Neural cell (in vitro differentiated cells): Measurements from ENCODE around the gene CHMP4B. TPM values are rescaled to one million over a fixed set of nuclear protein-coding genes. Genes with fewer than 3 reads are reported as not detected.

ENCODE experiments used
- H2AFZ ChIP-seq: fragments of 200-600, 300-800 bp; sonication (generic), shearing (Covaris generic); 2 replicates; pipeline ENCODE4 v1.6.0; 2014; ENCODE audit warnings: low read depth, mild to moderate bottlenecking, antibody characterized with exemption, low read length, moderate library complexity
- H3F3A ChIP-seq: fragments of 200-600 bp; shearing (Covaris generic); 2 replicates; pipeline ENCODE4 v1.6.1; 2016; ENCODE audit warnings: mild to moderate bottlenecking, moderate library complexity, mixed read lengths, antibody characterized with exemption, low read length; ENCODE audit not compliant: insufficient read depth, poor library complexity, severe bottlenecking
- H3K27ac ChIP-seq: fragments of 200-600, 300-800 bp; sonication (generic), shearing (Covaris generic); 2 replicates; pipeline ENCODE4 v1.5.1; 2014; ENCODE audit warnings: mild to moderate bottlenecking, low read length, moderate library complexity
- H3K27me3 ChIP-seq: fragments of 300-800, 200-600 bp; sonication (generic), shearing (Covaris generic); 2 replicates; pipeline ENCODE4 v1.6.0; 2014; ENCODE audit warnings: mild to moderate bottlenecking, low read depth, low read length, moderate library complexity; ENCODE audit not compliant: insufficient read depth
- H3K36me3 ChIP-seq: fragments of 300-800, 200-600 bp; sonication (generic), shearing (Covaris generic); 2 replicates; pipeline ENCODE4 v1.5.1; 2014; ENCODE audit warnings: mild to moderate bottlenecking, antibody characterized with exemption, low read length, moderate library complexity; ENCODE audit not compliant: insufficient read depth
- H3K4me2 ChIP-seq: fragments of 300-800, 200-600 bp; sonication (generic), shearing (Covaris generic); 2 replicates; pipeline ENCODE4 v1.6.0; 2014; ENCODE audit warnings: mild to moderate bottlenecking, low read length
- H3K4me3 ChIP-seq: fragments of 300-800, 200-600 bp; sonication (generic), shearing (Covaris generic); 2 replicates; pipeline ENCODE4 v1.5.1; 2014; ENCODE audit warnings: mild to moderate bottlenecking, low read length, moderate library complexity
- H3K79me2 ChIP-seq: fragments of 200-600 bp; shearing (Covaris generic); replicated peaks from 2 replicates; pipeline ENCODE4 v1.6.0; 2014; ENCODE audit warnings: mild to moderate bottlenecking, low read length, moderate library complexity; ENCODE audit not compliant: insufficient read depth
- H3K9ac ChIP-seq: fragments of 300-800, 200-600 bp; sonication (generic), shearing (Covaris generic); 2 replicates; pipeline ENCODE4 v1.6.1; 2016; ENCODE audit warnings: mild to moderate bottlenecking, low read length, mixed read lengths
- H3K9me2 ChIP-seq: fragments of 200-600 bp; shearing (Covaris generic); 2 replicates; pipeline ENCODE4 v1.6.1; 2016; ENCODE audit warnings: mild to moderate bottlenecking, low read length, mixed read lengths; ENCODE audit not compliant: insufficient read depth
- H3K9me3 ChIP-seq: fragments of 200-600, 300-800 bp; sonication (generic), shearing (Covaris generic); 2 replicates; pipeline ENCODE4 v1.6.1; 2016; ENCODE audit warnings: mild to moderate bottlenecking, mixed run types, low read length, moderate library complexity, mixed read lengths
- H4K20me1 ChIP-seq: fragments of 200-600 bp; shearing (Covaris generic); 2 replicates; pipeline ENCODE4 v1.6.1; 2016; ENCODE audit warnings: mild to moderate bottlenecking, mixed run types; ENCODE audit not compliant: insufficient read depth
- CTCF ChIP-seq: fragments of 450-650 bp; IDR thresholded peaks from 2 replicates; pipeline ENCODE4 v1.5.1; 2014; ENCODE audit warnings: antibody characterized with exemption, mild to moderate bottlenecking, moderate library complexity; ENCODE audit not compliant: poor library complexity, severe bottlenecking
- EP300 ChIP-seq: fragments of 450-650 bp; conservative IDR thresholded peaks from 2 replicates; pipeline ENCODE4 v1.6.1; 2014; ENCODE audit warnings: antibody characterized with exemption, mild to moderate bottlenecking, moderate library complexity; ENCODE audit not compliant: poor library complexity, severe bottlenecking
- EZH2 ChIP-seq: fragments of 200-600, 300-800 bp; shearing (Covaris generic), sonication (generic); IDR thresholded peaks from 2 replicates; pipeline ENCODE4 v1.6.1; 2014; ENCODE audit warnings: antibody characterized with exemption, low read length, borderline replicate concordance, mild to moderate bottlenecking; ENCODE audit not compliant: insufficient read depth, poor library complexity, severe bottlenecking
- MXI1 ChIP-seq: fragments of 450-650 bp; conservative IDR thresholded peaks from 2 replicates; pipeline ENCODE4 v1.6.1; 2014; ENCODE audit warnings: antibody characterized with exemption, mild to moderate bottlenecking; ENCODE audit not compliant: poor library complexity, severe bottlenecking
- POLR2AphosphoS5 ChIP-seq: IDR thresholded peaks from 2 replicates; pipeline ENCODE4 v1.6.1; 2012
- RAD21 ChIP-seq: fragments of 450-650 bp; conservative IDR thresholded peaks from 2 replicates; pipeline ENCODE4 v1.6.1; 2014; ENCODE audit warnings: antibody characterized with exemption, mild to moderate bottlenecking, moderate library complexity
- REST ChIP-seq: IDR thresholded peaks from 2 replicates; pipeline ENCODE4 v1.6.1; 2012; ENCODE audit warnings: borderline replicate concordance
- SMC3 ChIP-seq: fragments of 450-650 bp; conservative IDR thresholded peaks from 2 replicates; pipeline ENCODE4 v1.6.1; 2014; ENCODE audit warnings: antibody characterized with exemption, mild to moderate bottlenecking, moderate library complexity; ENCODE audit not compliant: poor library complexity
- TAF1 ChIP-seq: IDR thresholded peaks from 2 replicates; pipeline ENCODE4 v1.6.1; 2012; ENCODE audit warnings: low read depth
- polyA plus RNA-seq: library from polyadenylated mRNA; depleted of rRNA; stranded (reverse); fragments of >200 nt; gene quantifications from 2 replicates; pipeline ENCODE4 v1.2.3, GENCODE V29; 2014

CHMP4B gene
- polyA plus RNA-seq, 1 donor from 2014 or later: 83.8 TPM

DNA sequence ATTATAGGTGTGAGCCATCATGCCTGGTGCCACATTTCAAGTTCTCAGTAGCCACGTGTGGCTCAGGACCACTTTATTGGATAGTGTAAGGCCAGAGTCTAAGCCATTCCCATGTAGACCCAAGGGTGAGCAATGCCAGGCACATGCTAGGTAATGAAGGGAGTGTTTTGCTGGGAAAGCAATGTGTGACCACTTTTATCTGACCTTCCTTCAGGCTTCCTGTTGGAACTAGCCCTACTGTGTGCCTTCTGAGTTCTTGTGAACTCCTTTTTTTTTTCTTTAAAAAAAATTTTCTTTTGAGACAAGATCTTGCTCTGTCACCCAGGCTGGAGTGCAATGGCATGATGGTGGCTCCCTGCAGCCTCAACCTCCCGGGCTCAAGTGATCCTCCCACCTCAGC is 46.0 kb upstream of the CHMP4B start:
- no peak overlapping the region for H3K9ac ChIP-seq
- no peaks in the 10 kb centered on the region for H3K79me2 ChIP-seq
- H3K9me2 ChIP-seq: no peaks in the 10 kb centered on the region
- H3K36me3 ChIP-seq: no peaks in the 10 kb centered on the region
- H2AFZ ChIP-seq: no peak overlapping the region
- no peaks in the 10 kb centered on the region for H3F3A ChIP-seq
- H3K4me2 ChIP-seq: no peak overlapping the region
- H3K9me3 ChIP-seq: no peaks in the 10 kb centered on the region
- no peaks in the 10 kb centered on the region for H4K20me1 ChIP-seq
- TF ChIP-seq CTCF (no peak), POLR2AphosphoS5 (no peak), REST (no peak), TAF1 (no peak), SMC3 (no peak), EZH2 (no peak), EP300 (no peak), RAD21 (no peak), MXI1 (no peak)
- H3K27me3 ChIP-seq: no peaks in the 10 kb centered on the region
- H3K4me3 ChIP-seq: no peak overlapping the region
- H3K27ac ChIP-seq: no peak overlapping the region

- Histone ChIP-seq H3K9ac (no peak overlapping the region), H3K9me3 (no peaks in the 10 kb centered on the region), H3K36me3 (no peaks in the 10 kb centered on the region), H3K9me2 (no peaks in the 10 kb centered on the region), H2AFZ (no peak overlapping the region), H3K4me3 (no peak overlapping the region), H4K20me1 (no peaks in the 10 kb centered on the region), H3K27ac (no peak overlapping the region), H3K27me3 (no peaks in the 10 kb centered on the region), H3K4me2 (no peak overlapping the region), H3F3A (no peaks in the 10 kb centered on the region), H3K79me2 (no peaks in the 10 kb centered on the region)
- TF ChIP-seq REST (no peak), TAF1 (no peak), CTCF (no peak), EZH2 (no peak), POLR2AphosphoS5 (no peak), MXI1 (no peak), RAD21 (no peak), EP300 (no peak), SMC3 (no peak)
Observed at GRCh38 chr20:33765592-33765991, 45.6 kb upstream of the CHMP4B start.
